Stimulated activated CD4-positive, alpha-beta T cell treated with anti-CD3 and anti-CD28 coated beads, TNF-alpha, amount 100 ng/mL, for 4 hours (primary cell): Measurements from ENCODE around the gene TUBGCP3.
"Not testable (repeated sequence)": the region's sequence is repeated elsewhere in the genome, so short reads cannot be mapped to it uniquely, and the experiment has no call there.

ENCODE experiments used
- DNase-seq, 3 experiments: peaks; one replicate each; pipeline ENCODE4 v3.0.0-alpha.2; 2020; ENCODE audit warnings: low read depth in 3 of 3

The TUBGCP3 gene

GRCh38 chr13:112587764-112588489 lies at the start of gene TUBGCP3:
Gene TUBGCP3, minus strand, starts transcription at chr13:112588153. Its CDS starts 173 bp downstream, at chr13:112587980.
- peak; percentile 51 to 69 (median 61) for DNase-seq

- no peak for DNase-seq
These were observed 49.3 kb upstream of the TUBGCP3 start for GRCh38 chr13:112637017-112637801.

GRCh38 chr13:112636401-112636975 lies 48.5 kb upstream of the TUBGCP3 start:
- DNase-seq: no peak

- DNase-seq: no peak
These were observed 47.4 kb upstream of the TUBGCP3 start for GRCh38 chr13:112635323-112635722.

GRCh38 chr13:112634102-112634501 lies 46.1 kb upstream of the TUBGCP3 start:
- no peak for DNase-seq

- DNase-seq: not testable (repeated sequence)
These were observed 42.3 kb upstream of the TUBGCP3 start for GRCh38 chr13:112630226-112630625.

- DNase-seq: no peak
These were observed 41.2 kb upstream of the TUBGCP3 start for GRCh38 chr13:112629161-112629560.

GRCh38 chr13:112627613-112628012 lies 39.7 kb upstream of the TUBGCP3 start:
- DNase-seq: not testable (repeated sequence)

- no peak for DNase-seq
These were observed 39.2 kb upstream of the TUBGCP3 start for GRCh38 chr13:112627161-112627560.

GRCh38 chr13:112626761-112627160 lies 38.8 kb upstream of the TUBGCP3 start:
- DNase-seq: no peak

- no peak for DNase-seq
These were observed 38.2 kb upstream of the TUBGCP3 start for GRCh38 chr13:112626124-112626523.

- no peak for DNase-seq
These were observed 37.7 kb upstream of the TUBGCP3 start for GRCh38 chr13:112625698-112626097.

- no peak for DNase-seq
These were observed 36.9 kb upstream of the TUBGCP3 start for GRCh38 chr13:112624602-112625430.

GRCh38 chr13:112624040-112624439 lies 36.1 kb upstream of the TUBGCP3 start:
- DNase-seq: no peak

- no peak for DNase-seq
These were observed 35.2 kb upstream of the TUBGCP3 start for GRCh38 chr13:112623051-112623711.

GRCh38 chr13:112622375-112622774 lies 34.4 kb upstream of the TUBGCP3 start:
- no peak for DNase-seq

GRCh38 chr13:112619730-112620631 lies 32.0 kb upstream of the TUBGCP3 start:
- no peak for DNase-seq

- no peak for DNase-seq
These were observed 30.5 kb upstream of the TUBGCP3 start for GRCh38 chr13:112618501-112618900.

- no peak for DNase-seq
These were observed 29.9 kb upstream of the TUBGCP3 start for GRCh38 chr13:112617754-112618375.
